Suprapubic skin (tissue), 4 donors: ENCODE results near the gene ARHGAP31. TPM values are rescaled to one million over a fixed set of nuclear protein-coding genes. Genes with fewer than 3 reads are reported as not detected.

Experiments
- DNase-seq, 2 donors: peaks; one replicate each; pipeline ENCODE4 v3.0.0-alpha.2; 2019; ENCODE audit warnings: low spot score in 2 of 2
- H3K27ac ChIP-seq: fragments of 200-600 bp; sonication (generic); one replicate; pipeline ENCODE4 v1.5.1; 2019
- H3K27me3 ChIP-seq: fragments of 200-600 bp; sonication (generic); one replicate; pipeline ENCODE4 v1.5.1; 2019
- H3K36me3 ChIP-seq: fragments of 200-600 bp; sonication (generic); one replicate; pipeline ENCODE4 v1.5.1; 2019
- H3K4me1 ChIP-seq: fragments of 200-600 bp; sonication (generic); one replicate; pipeline ENCODE4 v1.5.1; 2019
- H3K4me3 ChIP-seq: fragments of 200-600 bp; sonication (generic); one replicate; pipeline ENCODE4 v1.5.1; 2019; ENCODE audit warnings: mild to moderate bottlenecking
- H3K9me3 ChIP-seq: fragments of 200-600 bp; sonication (generic); one replicate; pipeline ENCODE4 v1.5.1; 2019
- CTCF ChIP-seq, 2 donors: fragments of 200-600 bp in 1 of 2; fragments of 450-650 bp in 1 of 2; sonication (generic) in 1 of 2; IDR thresholded peaks; one replicate each; pipeline ENCODE4 v1.5.1; 2016 to 2019; ENCODE audit warnings: antibody characterized with exemption in 2 of 2, mild to moderate bottlenecking in 1 of 2, moderate library complexity in 1 of 2
- EP300 ChIP-seq: sonication (generic); formaldehyde crosslinking; IDR thresholded peaks from one replicate; pipeline ENCODE4 v1.6.1; 2017; ENCODE audit warnings: antibody characterized with exemption
- POLR2A ChIP-seq, 2 donors: fragments of 450-650 bp; IDR thresholded peaks; one replicate each; pipeline ENCODE4 v1.6.1; 2017; ENCODE audit warnings: antibody characterized with exemption in 2 of 2, mild to moderate bottlenecking in 2 of 2, moderate library complexity in 2 of 2
- POLR2AphosphoS5 ChIP-seq, 3 donors: sonication (generic); formaldehyde crosslinking; IDR thresholded peaks; one replicate each; pipeline ENCODE4 v1.6.1; 2017; ENCODE audit warnings: antibody characterized with exemption in 3 of 3
- WGBS: methylation state at CpG from one replicate; pipeline ENCODE4 v1.1.5; 2018; 5-methylcytosine and 5-hydroxymethylcytosine counted together
- total RNA-seq, 4 donors: library from RNA; depleted of rRNA; stranded (reverse); fragments of >200 nt; gene quantifications; one replicate each; pipeline ENCODE4 v1.1.0, GENCODE V29; 2016

ARHGAP31 gene
- total RNA-seq, 4 donors from 2014 or later, result 15.8 to 26.6 (median 21.7) TPM

DNA sequence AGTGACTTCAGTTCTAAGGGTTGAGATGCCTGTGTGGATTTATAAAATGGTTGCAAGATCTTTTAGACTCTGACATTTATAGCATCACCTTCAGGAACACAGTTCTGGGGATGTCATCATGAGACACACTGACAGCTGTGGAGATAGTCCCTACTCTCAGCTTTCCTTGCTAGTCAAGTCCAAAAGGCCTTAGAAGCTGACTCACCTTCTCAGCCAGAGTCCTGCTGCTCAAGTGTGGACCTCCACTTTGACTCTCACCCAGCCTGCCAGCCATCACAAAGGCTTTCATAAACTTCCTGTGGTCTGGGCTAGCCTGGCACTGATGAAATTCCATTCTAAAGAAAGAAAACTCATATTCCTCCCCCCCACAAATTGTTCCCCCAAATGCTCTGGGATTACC, 124.5 kb downstream of the ARHGAP31 start:
- no peaks in the 10 kb centered on the region for H3K27me3 ChIP-seq
- no peak overlapping the region for H3K27ac ChIP-seq
- TF ChIP-seq POLR2A (IDR thresholded peaks at IDR 0.05) (no peak), POLR2AphosphoS5 (IDR thresholded peaks at IDR 0.05) (no peak), CTCF (IDR thresholded peaks at IDR 0.05) (no peak), EP300 (no peak)
- DNase-seq, result no peak
- no peaks in the 10 kb centered on the region for H3K4me1 ChIP-seq
- no peaks in the 10 kb centered on the region for H3K9me3 ChIP-seq
- no peak overlapping the region for H3K4me3 ChIP-seq
- H3K36me3 ChIP-seq, result peaks cover 25% of the 10 kb centered on the region

- Histone ChIP-seq H3K27ac (no peak overlapping the region), H3K4me3 (no peak overlapping the region), H3K4me1 (no peaks in the 10 kb centered on the region), H3K9me3 (peaks cover 3% of the 10 kb centered on the region), H3K36me3 (peaks cover 10% of the 10 kb centered on the region), H3K27me3 (no peaks in the 10 kb centered on the region)
- TF ChIP-seq CTCF (IDR thresholded peaks at IDR 0.05) (no peak), POLR2AphosphoS5 (IDR thresholded peaks at IDR 0.05) (no peak), POLR2A (IDR thresholded peaks at IDR 0.05) (no peak), EP300 (no peak)
- no peak for DNase-seq
- 38% methylated on average over 2 of the region's 2 CpGs for WGBS
Measured at GRCh38 chr3:119420196-119420595, 126.0 kb downstream of the ARHGAP31 start.

DNA sequence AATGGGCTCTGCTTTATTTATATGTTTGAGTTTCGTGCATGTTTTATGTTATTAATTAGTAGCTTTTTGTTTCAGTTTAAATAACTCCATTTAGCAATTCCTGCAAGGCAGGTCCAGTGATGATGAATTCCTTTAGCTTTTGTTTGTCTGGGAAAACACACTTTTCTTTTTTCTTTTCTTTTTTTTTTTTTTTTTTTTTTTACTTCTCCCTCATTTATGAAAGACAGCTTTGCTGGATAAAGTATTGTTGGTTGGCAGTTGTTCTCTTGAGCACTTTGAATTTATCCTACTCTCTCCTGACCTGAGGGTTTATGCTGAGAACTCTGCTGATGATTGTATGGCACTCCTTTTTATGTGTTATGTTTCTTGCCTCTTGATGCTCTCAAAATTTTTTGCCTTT, 133.5 kb downstream of the ARHGAP31 start:
- Histone ChIP-seq H3K4me3 (no peak overlapping the region), H3K27ac (no peak overlapping the region), H3K27me3 (no peaks in the 10 kb centered on the region), H3K4me1 (no peaks in the 10 kb centered on the region), H3K36me3 (peaks cover 43% of the 10 kb centered on the region), H3K9me3 (peaks cover 40% of the 10 kb centered on the region)
- WGBS, result 100% methylated on average over 1 of the region's 1 CpG
- TF ChIP-seq CTCF (IDR thresholded peaks at IDR 0.05) (no peak), POLR2A (IDR thresholded peaks at IDR 0.05) (no peak), EP300 (no peak), POLR2AphosphoS5 (IDR thresholded peaks at IDR 0.05) (no peak)
- no peak for DNase-seq

- no peaks in the 10 kb centered on the region for H3K4me1 ChIP-seq
- no peak for TF ChIP-seq CTCF (IDR thresholded peaks at IDR 0.05)
- no peak for TF ChIP-seq POLR2AphosphoS5 (IDR thresholded peaks at IDR 0.05)
- no peak for TF ChIP-seq EP300
- no peak for TF ChIP-seq POLR2A (IDR thresholded peaks at IDR 0.05)
- H3K27ac ChIP-seq, result no peak overlapping the region
- H3K9me3 ChIP-seq, result peaks cover 40% of the 10 kb centered on the region
- no peak overlapping the region for H3K4me3 ChIP-seq
- H3K36me3 ChIP-seq, result peaks cover 52% of the 10 kb centered on the region
- no peaks in the 10 kb centered on the region for H3K27me3 ChIP-seq
- DNase-seq, result no peak
- WGBS, result 97% methylated on average over 1 of the region's 1 CpG
Measured at GRCh38 chr3:119428538-119428937, 134.4 kb downstream of the ARHGAP31 start.

DNA sequence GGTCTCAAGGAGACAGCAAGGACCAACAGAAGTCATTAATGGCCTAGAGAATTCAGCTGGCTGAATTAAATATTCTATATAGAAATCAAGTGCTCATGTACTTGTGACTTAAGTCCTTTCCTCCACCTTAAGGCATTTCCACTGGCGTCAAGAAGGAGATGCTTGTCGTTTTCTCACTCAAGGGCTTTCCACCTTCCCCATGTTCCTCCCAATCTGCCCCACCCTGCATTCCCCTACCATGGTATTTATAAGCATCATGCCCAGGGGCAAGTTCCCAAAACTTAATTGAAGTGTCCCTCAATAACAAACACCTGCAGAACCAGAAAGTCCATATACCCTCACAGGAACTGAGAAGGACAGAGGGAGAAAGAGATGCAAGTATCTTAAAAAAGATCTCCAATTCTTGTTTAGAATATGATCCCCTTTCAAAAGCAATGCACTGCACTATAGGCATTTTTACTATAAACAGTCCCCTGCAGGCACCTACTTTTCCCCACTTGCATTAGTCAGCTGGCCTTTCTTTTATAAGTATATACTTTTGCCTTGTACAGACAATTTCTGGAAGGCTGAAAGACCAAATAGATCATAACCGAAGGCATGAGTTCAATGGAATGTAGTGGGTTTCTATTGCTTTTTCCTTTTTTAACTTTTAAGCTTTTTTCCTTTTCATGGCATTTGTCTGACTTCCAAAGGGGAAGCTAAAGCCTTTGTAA, 139.6 kb downstream of the ARHGAP31 start:
- Histone ChIP-seq H3K4me1 (no peaks in the 10 kb centered on the region), H3K27ac (no peak overlapping the region), H3K27me3 (no peaks in the 10 kb centered on the region), H3K4me3 (no peak overlapping the region), H3K9me3 (peaks cover 19% of the 10 kb centered on the region), H3K36me3 (peaks cover 91% of the 10 kb centered on the region)
- TF ChIP-seq EP300, result no peak
- TF ChIP-seq CTCF (IDR thresholded peaks at IDR 0.05), result no peak
- TF ChIP-seq POLR2A (IDR thresholded peaks at IDR 0.05), result no peak
- no peak for TF ChIP-seq POLR2AphosphoS5 (IDR thresholded peaks at IDR 0.05)
- 88% methylated on average over 3 of the region's 3 CpGs for WGBS
- no peak for DNase-seq
